ENCODE data around the gene ALG9. TPM values are rescaled to one million over a fixed set of nuclear protein-coding genes. Genes with fewer than 3 reads are reported as not detected.

Gene ALG9
- total and polyA plus RNA-seq, 10 of the 15 experiments (the other 5 are each of a cell fraction or from before 2014, with no cell fraction given) = 10.8 to 41.6 (median 25.5) TPM

GRCh38 chr11:111870886-111871692 lies at the start of gene ALG9 (continued):
- TF ChIP-seq PRDM15 (CRISPR knock-in tag; IDR thresholded peaks at IDR 0.05) (no peak), ZNF384 (IDR thresholded peaks at IDR 0.05; ENCODE audit: borderline replicate concordance, low read depth, low read length) (peak; percentile 68), FOXK2 (IDR thresholded peaks at IDR 0.05) (no peak), SMC3 (IDR thresholded peaks at IDR 0.05; ENCODE audit: borderline replicate concordance, low read length) (no peak), ZNF622 (IDR thresholded peaks at IDR 0.05) (no peak), KDM1A (IDR thresholded peaks at IDR 0.05; ENCODE audit: borderline replicate concordance) (no peak), PBX3 (IDR thresholded peaks at IDR 0.05; ENCODE audit: insufficient replicate concordance, low read depth, low read length) (no peak), ETV6 (conservative IDR thresholded peaks at IDR 0.05 in 1 of 2, IDR thresholded peaks at IDR 0.05 in 1 of 2; ENCODE audit: borderline replicate concordance in 1 of 2, low read depth in 1 of 2) (no peak), TCF7 (IDR thresholded peaks at IDR 0.05; ENCODE audit: borderline replicate concordance) (no peak; the same call in 1 of the 2 replicates), SUZ12 (IDR thresholded peaks at IDR 0.05; ENCODE audit: unreplicated experiment) (no peak), SUPT20H (IDR thresholded peaks at IDR 0.05; ENCODE audit: borderline replicate concordance, control insufficient read depth, low read depth, low read length) (no peak), NFXL1 (IDR thresholded peaks at IDR 0.05; ENCODE audit: borderline replicate concordance) (no peak), TARDBP (IDR thresholded peaks at IDR 0.05; ENCODE audit: borderline replicate concordance) (no peak), MYC (IDR thresholded peaks at IDR 0.05; ENCODE audit: insufficient read depth, insufficient read length, insufficient replicate concordance, low read length, severe bottlenecking) (no peak), BHLHE40 (IDR thresholded peaks at IDR 0.05; ENCODE audit: borderline replicate concordance in 1 of 2, low read depth in 2 of 2, low read length in 1 of 2) (peak in 1 of 2 experiments; percentile 76; a peak in 2 of 4 replicates), CREM (IDR thresholded peaks at IDR 0.05; ENCODE audit: low read depth) (peak; percentile 32; the same call in 1 of the 2 replicates), NR2C1 (IDR thresholded peaks at IDR 0.05) (no peak), ZNF592 (IDR thresholded peaks at IDR 0.05) (no peak), RAD21 (IDR thresholded peaks at IDR 0.05; ENCODE audit: insufficient read depth, low read depth, low read length) (no peak)

Measured in GM12878 (cell line).